Activated CD8-positive, alpha-beta memory T cell treated with anti-CD3 and anti-CD28 coated beads, Interleukin-2, amount 50 U/mL, for 4 hours (primary cell): Measurements from ENCODE around the gene PANK4.
"Not testable (repeated sequence)": the region's sequence is repeated elsewhere in the genome, so short reads cannot be mapped to it uniquely, and the experiment has no call there.

ENCODE experiments used
- DNase-seq: peaks from one replicate; pipeline ENCODE4 v3.0.0-alpha.2; 2020

Gene PANK4

GRCh38 chr1:2525920-2526823 is at the start of gene PANK4:
PANK4 (minus strand) TSS chr1:2526596; CDS start chr1:2526587, 9 bp downstream.
- DNase-seq = peak; percentile 88

GRCh38 chr1:2574350-2574749 is 48.0 kb upstream of the PANK4 start:
- no peak for DNase-seq

GRCh38 chr1:2573250-2573920 is 47.0 kb upstream of the PANK4 start:
- DNase-seq = no peak

- no peak for DNase-seq
Observed at GRCh38 chr1:2571348-2571747, 45.0 kb upstream of the PANK4 start.

GRCh38 chr1:2570332-2570731 is 43.9 kb upstream of the PANK4 start:
- DNase-seq = no peak

- not testable (repeated sequence) for DNase-seq
Observed at GRCh38 chr1:2569703-2570102, 43.3 kb upstream of the PANK4 start.

- DNase-seq = no peak
Observed at GRCh38 chr1:2569060-2569459, 42.7 kb upstream of the PANK4 start.

- not testable (repeated sequence) for DNase-seq
Observed at GRCh38 chr1:2568187-2568816, 41.9 kb upstream of the PANK4 start.

GRCh38 chr1:2567083-2567679 is 40.8 kb upstream of the PANK4 start:
- no peak for DNase-seq

- DNase-seq = no peak
Observed at GRCh38 chr1:2566101-2567045, 40.0 kb upstream of the PANK4 start.

- DNase-seq = no peak
Observed at GRCh38 chr1:2564815-2565374, 38.5 kb upstream of the PANK4 start.

GRCh38 chr1:2564006-2564814 is 37.8 kb upstream of the PANK4 start:
- DNase-seq = no peak

GRCh38 chr1:2563205-2563604 is 36.8 kb upstream of the PANK4 start:
- DNase-seq = no peak

- no peak for DNase-seq
Observed at GRCh38 chr1:2561898-2562895, 35.8 kb upstream of the PANK4 start.

GRCh38 chr1:2561446-2561845 is 35.0 kb upstream of the PANK4 start:
- DNase-seq = no peak

- DNase-seq = no peak
Observed at GRCh38 chr1:2560299-2561073, 34.1 kb upstream of the PANK4 start.

GRCh38 chr1:2559509-2560298 is 33.3 kb upstream of the PANK4 start:
- DNase-seq = no peak

- no peak for DNase-seq
Observed at GRCh38 chr1:2558861-2559260, 32.5 kb upstream of the PANK4 start.
